Measurements from ENCODE around the gene ACTR3C. TPM values are rescaled to one million over a fixed set of nuclear protein-coding genes. Genes with fewer than 3 reads are reported as not detected.

ACTR3C gene
- total and polyA plus RNA-seq, 10 of the 15 experiments (the other 5 are each of a cell fraction or from before 2014, with no cell fraction given), result 2.0 to 10.2 (median 6.3) TPM

DNA sequence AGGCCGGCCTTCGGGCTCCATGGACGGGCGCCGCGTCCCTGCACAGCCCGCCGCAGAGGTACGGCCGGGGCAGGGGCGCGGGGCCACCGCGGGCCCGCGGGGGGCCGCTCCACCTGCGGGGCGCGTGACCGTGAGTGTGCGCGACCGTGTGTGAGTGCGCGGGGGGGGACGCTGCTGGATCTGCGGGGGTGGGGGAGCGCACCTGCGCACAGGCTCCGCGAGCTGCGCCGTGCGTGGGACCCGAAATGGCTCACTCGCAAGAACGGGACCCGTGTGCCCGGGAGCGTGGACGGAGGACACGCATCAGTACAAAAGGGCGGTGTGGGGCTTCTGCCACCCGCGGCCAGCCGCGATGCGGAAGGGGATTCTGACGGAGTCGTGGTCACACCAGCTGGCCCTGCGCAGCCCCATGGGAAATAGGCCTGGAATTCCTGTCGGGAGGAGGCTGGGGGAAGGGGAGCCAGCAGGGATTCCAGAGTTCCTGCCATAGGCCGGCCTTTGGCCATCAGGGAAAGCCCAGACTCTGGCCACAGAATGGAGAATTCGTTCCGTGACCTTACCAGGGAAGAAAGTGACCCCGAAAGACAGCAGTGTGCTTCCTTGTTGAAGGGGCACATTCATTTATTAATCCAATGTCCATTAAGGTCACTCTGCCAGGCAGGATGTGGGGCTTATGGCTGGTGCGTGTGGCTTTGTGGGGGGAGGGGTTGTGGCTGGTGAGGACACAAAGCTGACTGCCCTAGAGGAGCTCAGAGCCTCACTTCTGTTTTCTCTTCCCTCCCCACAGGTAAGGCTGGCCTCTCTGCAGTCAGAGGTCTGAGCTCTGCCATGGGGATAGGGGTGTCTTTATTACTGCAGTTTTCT lies 45.8 kb upstream of the ACTR3C start (continued):
- TF ChIP-seq BHLHE40 (IDR thresholded peaks at IDR 0.05; ENCODE audit: borderline replicate concordance in 1 of 2, low read depth in 2 of 2, low read length in 1 of 2) (peak; percentile 1 to 76; a peak in 3 of 4 replicates), SMAD5 (IDR thresholded peaks at IDR 0.05; ENCODE audit: low read depth) (no peak), MEF2B (IDR thresholded peaks at IDR 0.05; ENCODE audit: partially characterized antibody, poor library complexity, severe bottlenecking) (peak; percentile 60), POLR2A (IDR thresholded peaks at IDR 0.05; ENCODE audit: low read depth, low read length) (peak; percentile 73), EED (IDR thresholded peaks at IDR 0.05; ENCODE audit: low read depth) (peak; percentile 13; the same call in 1 of the 2 replicates), CEBPB (IDR thresholded peaks at IDR 0.05; ENCODE audit: borderline replicate concordance in 1 of 2, low read depth in 2 of 2, low read length in 2 of 2) (no peak), SUPT20H (IDR thresholded peaks at IDR 0.05; ENCODE audit: borderline replicate concordance, control insufficient read depth, low read depth, low read length) (no peak), CBFB (IDR thresholded peaks at IDR 0.05; ENCODE audit: low read depth) (peak; percentile 64), HCFC1 (IDR thresholded peaks at IDR 0.05; ENCODE audit: low read length) (0 out of 2 replicates have a peak, but pooled peaks have one; percentile 4), POU2F2 (IDR thresholded peaks at IDR 0.05; ENCODE audit: borderline replicate concordance, low read depth, low read length) (no peak), NRF1 (conservative IDR thresholded peaks at IDR 0.05; ENCODE audit: low read depth, low read length) (no peak), MYC (IDR thresholded peaks at IDR 0.05; ENCODE audit: insufficient read depth, insufficient read length, insufficient replicate concordance, low read length, severe bottlenecking) (no peak), ZNF384 (IDR thresholded peaks at IDR 0.05; ENCODE audit: borderline replicate concordance, low read depth, low read length) (no peak), GABPA (IDR thresholded peaks at IDR 0.05; ENCODE audit: low read depth) (no peak), SMARCA5 (IDR thresholded peaks at IDR 0.05) (0 out of 2 replicates have a peak, but pooled peaks have one; percentile 23), RELA (IDR thresholded peaks at IDR 0.05; ENCODE audit: borderline replicate concordance, partially characterized antibody) (no peak), BACH1 (IDR thresholded peaks at IDR 0.05; ENCODE audit: borderline replicate concordance) (peak; percentile 85; the same call in 1 of the 2 replicates), TBL1XR1 (IDR thresholded peaks at IDR 0.05; ENCODE audit: low read depth, low read length) (no peak), SRF (IDR thresholded peaks at IDR 0.05; ENCODE audit: low read depth in 2 of 2, low read length in 2 of 2) (no peak)
- TF ChIP-seq, protein P1, sequence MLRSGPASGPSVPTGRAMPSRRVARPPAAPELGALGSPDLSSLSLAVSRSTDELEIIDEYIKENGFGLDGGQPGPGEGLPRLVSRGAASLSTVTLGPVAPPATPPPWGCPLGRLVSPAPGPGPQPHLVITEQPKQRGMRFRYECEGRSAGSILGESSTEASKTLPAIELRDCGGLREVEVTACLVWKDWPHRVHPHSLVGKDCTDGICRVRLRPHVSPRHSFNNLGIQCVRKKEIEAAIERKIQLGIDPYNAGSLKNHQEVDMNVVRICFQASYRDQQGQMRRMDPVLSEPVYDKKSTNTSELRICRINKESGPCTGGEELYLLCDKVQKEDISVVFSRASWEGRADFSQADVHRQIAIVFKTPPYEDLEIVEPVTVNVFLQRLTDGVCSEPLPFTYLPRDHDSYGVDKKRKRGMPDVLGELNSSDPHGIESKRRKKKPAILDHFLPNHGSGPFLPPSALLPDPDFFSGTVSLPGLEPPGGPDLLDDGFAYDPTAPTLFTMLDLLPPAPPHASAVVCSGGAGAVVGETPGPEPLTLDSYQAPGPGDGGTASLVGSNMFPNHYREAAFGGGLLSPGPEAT (IDR thresholded peaks at IDR 0.05; ENCODE audit: low read depth), result peak; percentile 59; the same call in 1 of the 2 replicates
- TF ChIP-seq, protein P2, sequence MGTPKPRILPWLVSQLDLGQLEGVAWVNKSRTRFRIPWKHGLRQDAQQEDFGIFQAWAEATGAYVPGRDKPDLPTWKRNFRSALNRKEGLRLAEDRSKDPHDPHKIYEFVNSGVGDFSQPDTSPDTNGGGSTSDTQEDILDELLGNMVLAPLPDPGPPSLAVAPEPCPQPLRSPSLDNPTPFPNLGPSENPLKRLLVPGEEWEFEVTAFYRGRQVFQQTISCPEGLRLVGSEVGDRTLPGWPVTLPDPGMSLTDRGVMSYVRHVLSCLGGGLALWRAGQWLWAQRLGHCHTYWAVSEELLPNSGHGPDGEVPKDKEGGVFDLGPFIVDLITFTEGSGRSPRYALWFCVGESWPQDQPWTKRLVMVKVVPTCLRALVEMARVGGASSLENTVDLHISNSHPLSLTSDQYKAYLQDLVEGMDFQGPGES (IDR thresholded peaks at IDR 0.05), result no peak
- TF ChIP-seq, protein P3, sequence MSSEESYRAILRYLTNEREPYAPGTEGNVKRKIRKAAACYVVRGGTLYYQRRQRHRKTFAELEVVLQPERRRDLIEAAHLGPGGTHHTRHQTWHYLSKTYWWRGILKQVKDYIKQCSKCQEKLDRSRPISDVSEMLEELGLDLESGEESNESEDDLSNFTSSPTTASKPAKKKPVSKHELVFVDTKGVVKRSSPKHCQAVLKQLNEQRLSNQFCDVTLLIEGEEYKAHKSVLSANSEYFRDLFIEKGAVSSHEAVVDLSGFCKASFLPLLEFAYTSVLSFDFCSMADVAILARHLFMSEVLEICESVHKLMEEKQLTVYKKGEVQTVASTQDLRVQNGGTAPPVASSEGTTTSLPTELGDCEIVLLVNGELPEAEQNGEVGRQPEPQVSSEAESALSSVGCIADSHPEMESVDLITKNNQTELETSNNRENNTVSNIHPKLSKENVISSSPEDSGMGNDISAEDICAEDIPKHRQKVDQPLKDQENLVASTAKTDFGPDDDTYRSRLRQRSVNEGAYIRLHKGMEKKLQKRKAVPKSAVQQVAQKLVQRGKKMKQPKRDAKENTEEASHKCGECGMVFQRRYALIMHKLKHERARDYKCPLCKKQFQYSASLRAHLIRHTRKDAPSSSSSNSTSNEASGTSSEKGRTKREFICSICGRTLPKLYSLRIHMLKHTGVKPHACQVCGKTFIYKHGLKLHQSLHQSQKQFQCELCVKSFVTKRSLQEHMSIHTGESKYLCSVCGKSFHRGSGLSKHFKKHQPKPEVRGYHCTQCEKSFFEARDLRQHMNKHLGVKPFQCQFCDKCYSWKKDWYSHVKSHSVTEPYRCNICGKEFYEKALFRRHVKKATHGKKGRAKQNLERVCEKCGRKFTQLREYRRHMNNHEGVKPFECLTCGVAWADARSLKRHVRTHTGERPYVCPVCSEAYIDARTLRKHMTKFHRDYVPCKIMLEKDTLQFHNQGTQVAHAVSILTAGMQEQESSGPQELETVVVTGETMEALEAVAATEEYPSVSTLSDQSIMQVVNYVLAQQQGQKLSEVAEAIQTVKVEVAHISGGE (CRISPR knock-in tag; IDR thresholded peaks at IDR 0.05), result no peak
